ENCODE measurements around the gene PNPLA6. TPM values are rescaled to one million over a fixed set of nuclear protein-coding genes. Genes with fewer than 3 reads are reported as not detected.

Gene PNPLA6
- total and polyA plus RNA-seq, 2 of the 8 experiments (the other 6 are each of a cell fraction or from before 2014, with no cell fraction given) = 55.1 to 121 TPM

- TF ChIP-seq CEBPB (IDR thresholded peaks at IDR 0.05; ENCODE audit: low read depth, low read length) = no peak
- TF ChIP-seq RAD21 (IDR thresholded peaks at IDR 0.05 in 1 of 2, conservative IDR thresholded peaks at IDR 0.05 in 1 of 2; ENCODE audit: low read depth in 2 of 2, low read length in 2 of 2) = no peak
- TF ChIP-seq SIN3A (conservative IDR thresholded peaks at IDR 0.05 in 1 of 2, IDR thresholded peaks at IDR 0.05 in 1 of 2; ENCODE audit: low read depth in 1 of 2, low read length in 2 of 2) = peak; percentile 76 to 90; a peak in 2 of 4 replicates
- TF ChIP-seq SP2 (IDR thresholded peaks at IDR 0.05; ENCODE audit: low read length) = no peak
- TF ChIP-seq HDAC2 (IDR thresholded peaks at IDR 0.05; ENCODE audit: borderline replicate concordance in 1 of 2, low read depth in 2 of 2, low read length in 2 of 2) = peak in 1 of 2 experiments; percentile 81; a peak in 1 of 4 replicates
- no peak for TF ChIP-seq PHF8 (conservative IDR thresholded peaks at IDR 0.05; ENCODE audit: low read depth, low read length)
- no peak for TF ChIP-seq HDAC6 (IDR thresholded peaks at IDR 0.05; ENCODE audit: low read depth, low read length)
- TF ChIP-seq SAP30 (IDR thresholded peaks at IDR 0.05; ENCODE audit: insufficient read depth, insufficient replicate concordance, low read length) = peak; percentile 42
- TF ChIP-seq SIX5 (IDR thresholded peaks at IDR 0.05; ENCODE audit: low read depth, low read length) = no peak
- TF ChIP-seq RNF2 (IDR thresholded peaks at IDR 0.05; ENCODE audit: borderline replicate concordance, low read depth, low read length, missing control alignments, poor library complexity, severe bottlenecking) = no peak
- TF ChIP-seq TEAD4 (IDR thresholded peaks at IDR 0.05; ENCODE audit: low read depth, low read length) = no peak
- TF ChIP-seq FOSL1 (IDR thresholded peaks at IDR 0.05; ENCODE audit: insufficient read depth, low read depth, low read length) = no peak
- TF ChIP-seq TAF7 (optimal IDR thresholded peaks at IDR 0.05; ENCODE audit: borderline replicate concordance, low read depth, low read length) = no peak
- no peak for TF ChIP-seq GTF2F1 (IDR thresholded peaks at IDR 0.05; ENCODE audit: borderline replicate concordance, low read depth, low read length)
- TF ChIP-seq TAF1 (IDR thresholded peaks at IDR 0.05; ENCODE audit: low read depth, low read length) = 0 out of 2 replicates have a peak, but pooled peaks have one; percentile 9
- TF ChIP-seq CBX5 (IDR thresholded peaks at IDR 0.05; ENCODE audit: low read depth, low read length) = no peak
- no peak for TF ChIP-seq EZH2 (IDR thresholded peaks at IDR 0.05; ENCODE audit: low read depth, low read length, severe bottlenecking)
- no peak for TF ChIP-seq BACH1 (IDR thresholded peaks at IDR 0.05; ENCODE audit: low read length)
- no peak for TF ChIP-seq POLR2AphosphoS5 (IDR thresholded peaks at IDR 0.05; ENCODE audit: low read depth, low read length)
- TF ChIP-seq, protein P1, sequence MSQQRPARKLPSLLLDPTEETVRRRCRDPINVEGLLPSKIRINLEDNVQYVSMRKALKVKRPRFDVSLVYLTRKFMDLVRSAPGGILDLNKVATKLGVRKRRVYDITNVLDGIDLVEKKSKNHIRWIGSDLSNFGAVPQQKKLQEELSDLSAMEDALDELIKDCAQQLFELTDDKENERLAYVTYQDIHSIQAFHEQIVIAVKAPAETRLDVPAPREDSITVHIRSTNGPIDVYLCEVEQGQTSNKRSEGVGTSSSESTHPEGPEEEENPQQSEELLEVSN (IDR thresholded peaks at IDR 0.05) = peak; percentile 70
- no peak for TF ChIP-seq CBX8 (IDR thresholded peaks at IDR 0.05; ENCODE audit: borderline replicate concordance, low read depth, low read length)
- TF ChIP-seq TBP (IDR thresholded peaks at IDR 0.05; ENCODE audit: low read depth, low read length) = 0 out of 2 replicates have a peak, but pooled peaks have one; percentile 24
These were observed 29.7 kb upstream of the PNPLA6 start (continued) for GRCh38 chr19:7505682-7506384.

Measured in H1 (cell line).